Nephron progenitor cell (in vitro differentiated cells): ENCODE measurements around the gene SPAG17.
A peak's percentile ranks its signal among the peaks of the same experiment; 100 is the strongest.

Source experiments
- DNase-seq: peaks from one replicate; pipeline ENCODE4 v3.0.0; 2021
- H3K27ac Mint-ChIP-seq: 2 replicates; pipeline ENCODE4 v1.8.0; 2021; ENCODE audit warnings: mild to moderate bottlenecking, moderate library complexity, mixed read lengths
- H3K27me3 Mint-ChIP-seq: 2 replicates; pipeline ENCODE4 v1.8.0; 2021; ENCODE audit warnings: mild to moderate bottlenecking, low read depth, mixed read lengths; ENCODE audit not compliant: poor library complexity
- H3K36me3 Mint-ChIP-seq: 2 replicates; pipeline ENCODE4 v1.8.0; 2021; ENCODE audit warnings: low read depth, mixed read lengths
- H3K4me1 Mint-ChIP-seq: 2 replicates; pipeline ENCODE4 v1.8.0; 2021; ENCODE audit warnings: mixed read lengths
- H3K4me3 Mint-ChIP-seq: 2 replicates; pipeline ENCODE4 v1.8.0; 2021; ENCODE audit warnings: mild to moderate bottlenecking, moderate library complexity, mixed read lengths
- H3K9me3 Mint-ChIP-seq: 2 replicates; pipeline ENCODE4 v1.8.0; 2021; ENCODE audit warnings: mild to moderate bottlenecking, moderate library complexity, mixed read lengths
- CTCF ChIP-seq: fragments of 200-600 bp; sonication (generic); IDR thresholded peaks from 2 replicates; pipeline ENCODE4 v1.5.0; 2021; ENCODE audit warnings: antibody characterized with exemption

SPAG17 gene

GRCh38 chr1:118128761-118129160, 56.3 kb downstream of the SPAG17 start:
- H3K36me3 Mint-ChIP-seq = no peaks in the 10 kb centered on the region
- no peak overlapping the region for H3K27ac Mint-ChIP-seq
- H3K27me3 Mint-ChIP-seq = no peaks in the 10 kb centered on the region
- H3K9me3 Mint-ChIP-seq = peaks cover 7% of the 10 kb centered on the region
- TF ChIP-seq CTCF = no peak
- H3K4me1 Mint-ChIP-seq = peaks cover 5% of the 10 kb centered on the region
- no peak overlapping the region for H3K4me3 Mint-ChIP-seq
- no peak for DNase-seq

GRCh38 chr1:118124064-118124463, 61.0 kb downstream of the SPAG17 start:
- Mint-ChIP-seq H3K36me3 (no peaks in the 10 kb centered on the region), H3K9me3 (peaks cover 7% of the 10 kb centered on the region), H3K27me3 (peaks cover 3% of the 10 kb centered on the region), H3K27ac (no peak overlapping the region), H3K4me3 (no peak overlapping the region), H3K4me1 (peaks cover 2% of the 10 kb centered on the region)
- DNase-seq = no peak
- TF ChIP-seq CTCF = no peak

- no peak for TF ChIP-seq CTCF
- DNase-seq = no peak
- Mint-ChIP-seq H3K27ac (peak overlapping the region; percentile 7), H3K27me3 (peaks cover 3% of the 10 kb centered on the region), H3K4me3 (no peak overlapping the region), H3K4me1 (peaks cover 9% of the 10 kb centered on the region), H3K36me3 (no peaks in the 10 kb centered on the region), H3K9me3 (peaks cover 7% of the 10 kb centered on the region)
These were observed 61.8 kb downstream of the SPAG17 start for GRCh38 chr1:118123116-118123839.

- no peak for DNase-seq
- H3K4me3 Mint-ChIP-seq = no peak overlapping the region
- peaks cover 7% of the 10 kb centered on the region for H3K9me3 Mint-ChIP-seq
- no peaks in the 10 kb centered on the region for H3K36me3 Mint-ChIP-seq
- H3K27ac Mint-ChIP-seq = no peak overlapping the region
- H3K4me1 Mint-ChIP-seq = peaks cover 15% of the 10 kb centered on the region
- TF ChIP-seq CTCF = no peak
- peaks cover 3% of the 10 kb centered on the region for H3K27me3 Mint-ChIP-seq
These were observed 62.6 kb downstream of the SPAG17 start for GRCh38 chr1:118122234-118123004.

- no peak overlapping the region for H3K4me3 Mint-ChIP-seq
- H3K9me3 Mint-ChIP-seq = no peaks in the 10 kb centered on the region
- no peak for DNase-seq
- H3K27me3 Mint-ChIP-seq = peaks cover 6% of the 10 kb centered on the region
- H3K27ac Mint-ChIP-seq = no peak overlapping the region
- peaks cover 32% of the 10 kb centered on the region for H3K4me1 Mint-ChIP-seq
- H3K36me3 Mint-ChIP-seq = no peaks in the 10 kb centered on the region
- no peak for TF ChIP-seq CTCF
These were observed 66.1 kb downstream of the SPAG17 start for GRCh38 chr1:118118873-118119463.
